ENCODE measurements around the gene PLEKHA4. TPM values are rescaled to one million over a fixed set of nuclear protein-coding genes. Genes with fewer than 3 reads are reported as not detected.
A peak's percentile ranks its signal among the peaks of the same experiment; 100 is the strongest.
"Not testable (repeated sequence)": the region's sequence is repeated elsewhere in the genome, so short reads cannot be mapped to it uniquely, and the experiment has no call there.

The PLEKHA4 gene
- total and polyA plus RNA-seq, 2 experiments from 2014 or later, result 12.2 to 12.3 TPM

GRCh38 chr19:48890551-48890950 lies 22.1 kb upstream of the PLEKHA4 start:
- Histone ChIP-seq H3K36me3 (ENCODE audit: insufficient read depth) (no peaks in the 10 kb centered on the region), H3F3A (replicated peaks; ENCODE audit: low read depth) (peaks cover 5% of the 10 kb centered on the region), H3K4me3 (no peak overlapping the region), H3K27ac (ENCODE audit: low read depth) (0 out of 2 replicates have a peak overlapping the region, but pooled peaks have one; percentile 9), H2AFZ (no peak overlapping the region), H3K27me3 (ENCODE audit: insufficient read depth) (no peaks in the 10 kb centered on the region), H4K20me1 (replicated peaks; ENCODE audit: insufficient read depth) (no peaks in the 10 kb centered on the region; the same call in 1 of the 2 replicates), H3K79me2 (replicated peaks; ENCODE audit: insufficient read depth) (no peaks in the 10 kb centered on the region), H3K4me2 (no peak overlapping the region), H3K4me1 (ENCODE audit: insufficient read depth) (no peaks in the 10 kb centered on the region; the same call in 1 of the 2 replicates), H3K9me2 (ENCODE audit: insufficient read depth) (no peaks in the 10 kb centered on the region)
- Mint-ChIP-seq H3K27me3 (ENCODE audit: insufficient read depth, low read depth, poor library complexity) (peaks cover 13% of the 10 kb centered on the region), H3K9me3 (no peaks in the 10 kb centered on the region), H3K4me3 (no peak overlapping the region), H3K4me1 (peaks cover 10% of the 10 kb centered on the region), H3K27ac (peak overlapping the region; percentile 84; the same call in 1 of the 2 replicates), H3K36me3 (ENCODE audit: low read depth) (no peaks in the 10 kb centered on the region)
- TF ChIP-seq ZNF462 (CRISPR knock-in tag; IDR thresholded peaks at IDR 0.05) (no peak), CREB1 (CRISPR knock-in tag; IDR thresholded peaks at IDR 0.05; ENCODE audit: low read depth) (no peak), EZH2 (IDR thresholded peaks at IDR 0.05; ENCODE audit: low read depth, unreplicated experiment) (no peak), STAT1 (IDR thresholded peaks at IDR 0.05; ENCODE audit: unreplicated experiment) (no peak), JUNB (IDR thresholded peaks at IDR 0.05; ENCODE audit: unreplicated experiment) (no peak), POLR2AphosphoS5 (IDR thresholded peaks at IDR 0.05; ENCODE audit: low read depth) (no peak), REST (IDR thresholded peaks at IDR 0.05; ENCODE audit: unreplicated experiment) (no peak)
- TF ChIP-seq, protein P1, sequence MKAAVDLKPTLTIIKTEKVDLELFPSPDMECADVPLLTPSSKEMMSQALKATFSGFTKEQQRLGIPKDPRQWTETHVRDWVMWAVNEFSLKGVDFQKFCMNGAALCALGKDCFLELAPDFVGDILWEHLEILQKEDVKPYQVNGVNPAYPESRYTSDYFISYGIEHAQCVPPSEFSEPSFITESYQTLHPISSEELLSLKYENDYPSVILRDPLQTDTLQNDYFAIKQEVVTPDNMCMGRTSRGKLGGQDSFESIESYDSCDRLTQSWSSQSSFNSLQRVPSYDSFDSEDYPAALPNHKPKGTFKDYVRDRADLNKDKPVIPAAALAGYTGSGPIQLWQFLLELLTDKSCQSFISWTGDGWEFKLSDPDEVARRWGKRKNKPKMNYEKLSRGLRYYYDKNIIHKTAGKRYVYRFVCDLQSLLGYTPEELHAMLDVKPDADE (IDR thresholded peaks at IDR 0.05), result no peak
- DNase-seq (ENCODE audit: low spot score), result no peak
- ATAC-seq, result no peak

- H3K36me3 Mint-ChIP-seq (ENCODE audit: low read depth); H3K4me3 Mint-ChIP-seq: not testable (repeated sequence)
Observed at GRCh38 chr19:48889496-48889895, 21.1 kb upstream of the PLEKHA4 start.

More at GRCh38 chr19:48889496-48889895, 21.1 kb upstream of the PLEKHA4 start:
- H3F3A ChIP-seq (replicated peaks; ENCODE audit: low read depth); H3K27me3 ChIP-seq (ENCODE audit: insufficient read depth); H3K4me1 ChIP-seq (ENCODE audit: insufficient read depth); ATAC-seq; H3K4me2 ChIP-seq; H3K9me3 Mint-ChIP-seq; H4K20me1 ChIP-seq (replicated peaks; ENCODE audit: insufficient read depth); H3K36me3 ChIP-seq (ENCODE audit: insufficient read depth); H3K4me3 ChIP-seq; H3K27ac ChIP-seq (ENCODE audit: low read depth); H3K27ac Mint-ChIP-seq; H3K79me2 ChIP-seq (replicated peaks; ENCODE audit: insufficient read depth); H3K27me3 Mint-ChIP-seq (ENCODE audit: insufficient read depth, low read depth, poor library complexity); H3K4me1 Mint-ChIP-seq; DNase-seq (ENCODE audit: low spot score); H3K9me2 ChIP-seq (ENCODE audit: insufficient read depth); H2AFZ ChIP-seq: not testable (repeated sequence)
